NCI-H2081 treated with DMSO at 0.1 percent for 48 hours (cell line): ENCODE measurements around the gene NAT8L.

ENCODE experiments used
- DNase-seq: peaks from one replicate; lab custom pipeline; 2025; lab: John Stamatoyannopoulos, UW

Gene NAT8L

GRCh38 chr4:2045518-2045951 is 13.6 kb upstream of the NAT8L start:
- DNase-seq: no peak

- DNase-seq: no peak
Measured at GRCh38 chr4:2046031-2046961, 12.8 kb upstream of the NAT8L start.

GRCh38 chr4:2047031-2047660 is 12.0 kb upstream of the NAT8L start:
- no peak for DNase-seq

- no peak for DNase-seq
Measured at GRCh38 chr4:2047781-2048581, 11.1 kb upstream of the NAT8L start.

GRCh38 chr4:2048831-2049230 is 10.3 kb upstream of the NAT8L start:
- DNase-seq: no peak

- DNase-seq: no peak
Measured at GRCh38 chr4:2049381-2049780, 9.7 kb upstream of the NAT8L start.

- DNase-seq: no peak
Measured at GRCh38 chr4:2049811-2050210, 9.3 kb upstream of the NAT8L start.

- no peak for DNase-seq
Measured at GRCh38 chr4:2051086-2051485, 8.0 kb upstream of the NAT8L start.

GRCh38 chr4:2054217-2054616 is 4.9 kb upstream of the NAT8L start:
- no peak for DNase-seq

GRCh38 chr4:2057382-2058065 is 1.6 kb upstream of the NAT8L start:
- DNase-seq: no peak

GRCh38 chr4:2058264-2059045 is 672 bp upstream of the NAT8L start:
- no peak for DNase-seq

GRCh38 chr4:2059726-2060602 is 837 bp downstream of the NAT8L start:
- no peak for DNase-seq

GRCh38 chr4:2060611-2061185 is 1.6 kb downstream of the NAT8L start:
- DNase-seq: no peak

GRCh38 chr4:2061186-2062131 is 2.3 kb downstream of the NAT8L start:
- DNase-seq: no peak

GRCh38 chr4:2062168-2062807 is 3.2 kb downstream of the NAT8L start:
- no peak for DNase-seq

- no peak for DNase-seq
Measured at GRCh38 chr4:2062808-2063524, 3.8 kb downstream of the NAT8L start.

- DNase-seq: no peak
Measured at GRCh38 chr4:2063557-2064275, 4.6 kb downstream of the NAT8L start.
